GM12801 (cell line): ENCODE data around the gene PLEKHJ1.

Experiments used
- TF ChIP-seq, protein P1 (sequence below): IDR thresholded peaks from one replicate; pipeline ENCODE4 v1.5.1; 2011; ENCODE audit warnings: control low read depth; ENCODE audit not compliant: insufficient read length; ENCODE audit errors: extremely low read depth

Gene PLEKHJ1

DNA sequence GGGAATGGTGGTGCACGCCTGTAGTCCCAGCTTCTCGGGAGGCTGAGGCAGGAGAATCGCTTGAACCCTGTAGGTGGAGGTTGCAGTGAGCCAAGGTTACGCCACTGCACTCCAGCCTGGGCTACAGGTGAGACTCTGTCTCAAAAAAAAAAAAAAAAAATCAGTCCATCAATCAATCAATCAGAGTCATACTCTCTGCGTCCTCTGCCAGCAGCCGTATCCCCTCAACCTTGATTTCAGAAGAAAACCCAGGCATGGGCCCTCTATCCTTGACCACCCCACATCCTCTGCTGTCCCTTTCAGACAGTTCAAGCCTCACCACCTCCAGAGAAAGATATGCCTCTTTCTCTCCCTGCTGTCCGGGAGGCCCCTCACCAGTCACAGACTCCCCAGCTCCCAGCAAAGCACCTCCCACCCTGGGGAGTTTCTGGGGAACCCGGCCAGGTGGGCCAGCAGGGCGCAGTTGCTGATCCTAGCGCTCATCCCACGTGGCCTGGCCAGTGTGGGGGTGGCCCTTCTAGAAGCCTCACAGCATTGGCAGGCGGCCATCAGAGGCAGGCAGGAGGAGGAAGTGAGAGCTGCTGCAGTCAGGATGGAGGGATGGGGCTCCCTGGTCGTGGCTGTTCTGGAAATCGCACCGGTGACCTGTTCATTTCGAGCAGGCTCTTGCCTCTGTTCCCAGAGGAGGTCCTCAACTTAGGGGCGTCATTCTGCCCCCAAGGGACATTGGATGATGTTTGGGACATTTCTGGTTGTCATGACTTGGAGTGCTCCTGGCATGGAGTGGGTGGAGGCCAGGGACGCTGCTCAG is 30.3 kb upstream of the PLEKHJ1 start:
- TF ChIP-seq, protein P1, sequence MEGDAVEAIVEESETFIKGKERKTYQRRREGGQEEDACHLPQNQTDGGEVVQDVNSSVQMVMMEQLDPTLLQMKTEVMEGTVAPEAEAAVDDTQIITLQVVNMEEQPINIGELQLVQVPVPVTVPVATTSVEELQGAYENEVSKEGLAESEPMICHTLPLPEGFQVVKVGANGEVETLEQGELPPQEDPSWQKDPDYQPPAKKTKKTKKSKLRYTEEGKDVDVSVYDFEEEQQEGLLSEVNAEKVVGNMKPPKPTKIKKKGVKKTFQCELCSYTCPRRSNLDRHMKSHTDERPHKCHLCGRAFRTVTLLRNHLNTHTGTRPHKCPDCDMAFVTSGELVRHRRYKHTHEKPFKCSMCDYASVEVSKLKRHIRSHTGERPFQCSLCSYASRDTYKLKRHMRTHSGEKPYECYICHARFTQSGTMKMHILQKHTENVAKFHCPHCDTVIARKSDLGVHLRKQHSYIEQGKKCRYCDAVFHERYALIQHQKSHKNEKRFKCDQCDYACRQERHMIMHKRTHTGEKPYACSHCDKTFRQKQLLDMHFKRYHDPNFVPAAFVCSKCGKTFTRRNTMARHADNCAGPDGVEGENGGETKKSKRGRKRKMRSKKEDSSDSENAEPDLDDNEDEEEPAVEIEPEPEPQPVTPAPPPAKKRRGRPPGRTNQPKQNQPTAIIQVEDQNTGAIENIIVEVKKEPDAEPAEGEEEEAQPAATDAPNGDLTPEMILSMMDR = no peak

- TF ChIP-seq, protein P1 = no peak
Observed at GRCh38 chr19:2261438-2262172, 25.5 kb upstream of the PLEKHJ1 start.

GRCh38 chr19:2260341-2260805 is 24.2 kb upstream of the PLEKHJ1 start:
- TF ChIP-seq, protein P1 = no peak

- TF ChIP-seq, protein P1 = no peak
Observed at GRCh38 chr19:2259336-2259735, 23.2 kb upstream of the PLEKHJ1 start.

DNA sequence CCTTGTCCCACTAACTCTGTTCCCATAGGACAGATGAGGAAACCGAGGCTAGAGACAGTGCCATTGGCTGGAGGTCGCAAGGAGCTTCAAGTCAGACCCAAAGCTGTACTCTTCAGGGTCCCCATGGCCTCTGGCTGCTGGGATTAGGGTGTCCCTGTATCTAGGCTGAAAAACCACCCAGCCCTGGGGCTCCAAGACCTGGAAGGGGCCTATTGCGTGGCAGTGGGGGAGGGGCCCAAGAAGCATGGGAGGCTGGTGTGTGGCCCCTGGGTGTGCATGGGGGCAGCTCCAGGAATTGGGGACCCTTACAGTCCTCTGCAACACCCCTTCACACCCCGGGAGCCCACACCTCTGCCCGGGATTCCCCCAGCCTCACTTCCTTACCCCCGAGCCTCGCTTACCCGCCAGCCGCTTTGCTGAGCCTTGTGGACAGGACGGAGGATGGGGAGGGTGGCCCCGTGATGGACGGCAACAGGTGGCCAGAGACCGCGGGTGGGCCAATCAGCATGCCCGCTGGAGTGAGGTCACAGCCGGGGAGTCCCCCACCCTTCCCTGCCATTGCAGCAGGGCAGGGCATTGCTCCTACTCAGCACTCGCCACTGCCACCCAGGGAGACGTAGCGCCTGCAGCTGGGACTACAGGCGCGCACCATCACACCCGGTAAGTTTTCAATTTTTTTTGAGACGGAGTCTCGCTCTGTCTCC is 20.0 kb upstream of the PLEKHJ1 start, which contains the start of gene JSRP1:
Gene JSRP1, minus strand, starts transcription at position 436 of the 704 bp plus-strand sequence. CDS start 1,103 bp downstream, outside the sequence.
- TF ChIP-seq, protein P1 = no peak

GRCh38 chr19:2255112-2255845 is 19.1 kb upstream of the PLEKHJ1 start:
- TF ChIP-seq, protein P1 = no peak
